Measurements from ENCODE around the gene POLR2B. TPM values are rescaled to one million over a fixed set of nuclear protein-coding genes. Genes with fewer than 3 reads are reported as not detected.

Gene POLR2B
- total and polyA plus RNA-seq, 2 of the 8 experiments (the other 6 are each of a cell fraction or from before 2014, with no cell fraction given) = 59.3 to 115 TPM

DNA sequence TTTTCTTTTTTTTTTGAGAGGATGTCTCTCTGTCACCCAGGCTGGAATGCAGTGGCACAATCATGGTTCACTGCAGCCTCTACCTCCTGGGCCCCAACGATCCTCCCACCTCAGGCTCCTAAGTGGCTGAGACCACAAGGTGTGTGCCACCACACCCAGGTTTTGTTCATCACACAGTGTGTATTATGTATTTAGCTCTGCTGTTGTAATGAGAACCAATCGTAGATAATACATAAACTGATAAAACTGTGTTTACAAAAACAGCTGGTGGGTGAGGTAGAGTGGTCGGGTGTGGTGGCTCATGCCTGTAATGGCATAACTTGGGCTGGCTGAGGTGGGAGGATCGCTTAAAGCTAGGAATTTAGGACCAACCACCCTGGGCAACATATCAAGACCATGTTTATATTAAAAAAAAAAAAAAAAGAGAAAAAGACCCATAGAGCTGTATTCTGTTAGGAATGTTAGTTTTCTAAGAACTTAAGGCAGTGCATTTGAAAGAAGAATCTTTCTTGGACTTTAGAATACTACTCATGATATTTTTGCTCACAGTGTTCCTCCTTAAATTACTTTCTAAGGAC lies 34.9 kb downstream of the POLR2B start:
- H3K56ac ChIP-seq (replicated peaks; ENCODE audit: insufficient read length, low read depth, low read length) = no peak overlapping the region
- no peak overlapping the region for H3K4me2 ChIP-seq (ENCODE audit: insufficient read depth in 1 of 2, low read depth in 2 of 2, low read length in 2 of 2)
- no peak overlapping the region for H3K4me3 ChIP-seq (ENCODE audit: extremely low read depth in 1 of 4, insufficient read depth in 2 of 4, low read depth in 3 of 4, low read length in 4 of 4)
- no peak overlapping the region for H2BK20ac ChIP-seq (ENCODE audit: low read length)
- no peak overlapping the region for H3K14ac ChIP-seq (ENCODE audit: insufficient read length)
- H2BK15ac ChIP-seq (ENCODE audit: low read length) = no peak overlapping the region
- no peak overlapping the region for H2BK120ac ChIP-seq (replicated peaks; ENCODE audit: low read depth, low read length)
- no peak overlapping the region for H3K4ac ChIP-seq (replicated peaks; ENCODE audit: insufficient read length, low read depth, low read length)
- H2AFZ ChIP-seq (ENCODE audit: low read length) = no peak overlapping the region
- no peak overlapping the region for H4K91ac ChIP-seq (replicated peaks; ENCODE audit: insufficient read length, low read length)
- H3K9me3 ChIP-seq (ENCODE audit: insufficient read depth in 2 of 2, low read depth in 1 of 2, low read length in 1 of 2) = no peaks in the 10 kb centered on the region
- FAIRE-seq (no peak), DNase-seq (ENCODE audit: low read depth in 1 of 2, low spot score in 2 of 2) (no peak)
- ChIA-PET CTCF (ENCODE audit: partially characterized antibody) (interaction anchor here (0.7 to 1.7 kb wide), 2 partner anchors 25 to 127 kb away, joined by 4 read pairs; no protein-coding TSS in a partner anchor), POLR2A (ENCODE audit: partially characterized antibody) (interaction anchor here (1.0 kb wide), 1 partner anchor 18 kb away, joined by 4 read pairs; no protein-coding TSS in a partner anchor)
- H2BK12ac ChIP-seq (ENCODE audit: low read depth, low read length) = no peak overlapping the region
- no peak overlapping the region for H2BK5ac ChIP-seq (ENCODE audit: low read depth, low read length)
- H4K8ac ChIP-seq (ENCODE audit: extremely low read depth, insufficient read depth, low read length) = no peak overlapping the region
- H3K23ac ChIP-seq (ENCODE audit: insufficient read length) = no peak overlapping the region
- peaks cover 18 to 78% (median 48%) of the 10 kb centered on the region in 4 experiments for H3K36me3 ChIP-seq (ENCODE audit: control insufficient read depth in 2 of 4, insufficient read depth in 4 of 4, low read length in 3 of 4)
- TF ChIP-seq ASH2L (IDR thresholded peaks at IDR 0.05; ENCODE audit: low read length) (no peak), POLR2A (IDR thresholded peaks at IDR 0.05; ENCODE audit: control extremely low read depth in 1 of 2, low read depth in 2 of 2, low read length in 2 of 2) (no peak), CTBP2 (IDR thresholded peaks at IDR 0.05; ENCODE audit: borderline replicate concordance, insufficient read depth, insufficient read length, low read length) (no peak), MAFK (IDR thresholded peaks at IDR 0.05; ENCODE audit: low read depth, low read length) (no peak)
- no peak overlapping the region for H4K5ac ChIP-seq (ENCODE audit: insufficient read length, low read depth, low read length)
- H3K9ac ChIP-seq (replicated peaks in 1 of 4; ENCODE audit: extremely low read depth in 1 of 4, low read depth in 3 of 4, low read length in 3 of 4) = no peak overlapping the region
- no peaks in the 10 kb centered on the region for H3K79me2 ChIP-seq (ENCODE audit: control insufficient read depth in 1 of 2, insufficient read depth in 2 of 2, low read length in 2 of 2)
- no peak overlapping the region for H3K27ac ChIP-seq (ENCODE audit: low read depth, low read length)
- H3K23me2 ChIP-seq (ENCODE audit: low read depth, low read length) = peaks cover 2% of the 10 kb centered on the region; the same call in 1 of the 2 replicates
- peaks cover 2 to 4% of the 10 kb centered on the region in 2 experiments for H4K20me1 ChIP-seq (replicated peaks in 1 of 2; ENCODE audit: control insufficient read depth in 1 of 2, insufficient read depth in 2 of 2, low read length in 2 of 2)
- WGBS, 2 experiments (ENCODE audit: extremely low coverage in 1 of 2, insufficient coverage in 1 of 2, insufficient read length in 1 of 2, insufficient replicate concordance in 2 of 2, low coverage in 1 of 2, low lambda C conversion rate in 2 of 2, missing lambda C conversion rate in 1 of 2) = 82% methylated on average over 4 of the region's 4 CpGs; no CpG with 5 or more reads in 1 of the 2 experiments
- H3K18ac ChIP-seq (ENCODE audit: extremely low read depth, low read length) = no peak overlapping the region
- H3K4me1 ChIP-seq (replicated peaks in 1 of 4; ENCODE audit: control insufficient read depth in 3 of 4, insufficient read depth in 4 of 4, low read length in 3 of 4) = no peaks in the 10 kb centered on the region
- no peaks in the 10 kb centered on the region; the same call in 1 of the 2 replicates for H3K79me1 ChIP-seq (ENCODE audit: low read depth, low read length)
- no peaks in the 10 kb centered on the region for H3K27me3 ChIP-seq (replicated peaks in 1 of 4; ENCODE audit: control insufficient read depth in 3 of 4, extremely low read depth in 1 of 4, insufficient read depth in 3 of 4, low read length in 3 of 4)
- no peak overlapping the region for H2AK5ac ChIP-seq (ENCODE audit: low read depth, low read length)
